AG09319 (cell line): ENCODE data around the gene AFDN.

Experiments used
- DNase-seq: peaks from one replicate; pipeline ENCODE4 v3.0.0-alpha.2; 2010; ENCODE audit warnings: low read depth; ENCODE audit errors: extremely low read depth
- CTCF ChIP-seq: IDR thresholded peaks from 2 replicates; pipeline ENCODE4 v1.5.1; 2011; ENCODE audit warnings: low read depth, mild to moderate bottlenecking, inconsistent platforms, low read length, moderate library complexity

The AFDN gene, protein sequence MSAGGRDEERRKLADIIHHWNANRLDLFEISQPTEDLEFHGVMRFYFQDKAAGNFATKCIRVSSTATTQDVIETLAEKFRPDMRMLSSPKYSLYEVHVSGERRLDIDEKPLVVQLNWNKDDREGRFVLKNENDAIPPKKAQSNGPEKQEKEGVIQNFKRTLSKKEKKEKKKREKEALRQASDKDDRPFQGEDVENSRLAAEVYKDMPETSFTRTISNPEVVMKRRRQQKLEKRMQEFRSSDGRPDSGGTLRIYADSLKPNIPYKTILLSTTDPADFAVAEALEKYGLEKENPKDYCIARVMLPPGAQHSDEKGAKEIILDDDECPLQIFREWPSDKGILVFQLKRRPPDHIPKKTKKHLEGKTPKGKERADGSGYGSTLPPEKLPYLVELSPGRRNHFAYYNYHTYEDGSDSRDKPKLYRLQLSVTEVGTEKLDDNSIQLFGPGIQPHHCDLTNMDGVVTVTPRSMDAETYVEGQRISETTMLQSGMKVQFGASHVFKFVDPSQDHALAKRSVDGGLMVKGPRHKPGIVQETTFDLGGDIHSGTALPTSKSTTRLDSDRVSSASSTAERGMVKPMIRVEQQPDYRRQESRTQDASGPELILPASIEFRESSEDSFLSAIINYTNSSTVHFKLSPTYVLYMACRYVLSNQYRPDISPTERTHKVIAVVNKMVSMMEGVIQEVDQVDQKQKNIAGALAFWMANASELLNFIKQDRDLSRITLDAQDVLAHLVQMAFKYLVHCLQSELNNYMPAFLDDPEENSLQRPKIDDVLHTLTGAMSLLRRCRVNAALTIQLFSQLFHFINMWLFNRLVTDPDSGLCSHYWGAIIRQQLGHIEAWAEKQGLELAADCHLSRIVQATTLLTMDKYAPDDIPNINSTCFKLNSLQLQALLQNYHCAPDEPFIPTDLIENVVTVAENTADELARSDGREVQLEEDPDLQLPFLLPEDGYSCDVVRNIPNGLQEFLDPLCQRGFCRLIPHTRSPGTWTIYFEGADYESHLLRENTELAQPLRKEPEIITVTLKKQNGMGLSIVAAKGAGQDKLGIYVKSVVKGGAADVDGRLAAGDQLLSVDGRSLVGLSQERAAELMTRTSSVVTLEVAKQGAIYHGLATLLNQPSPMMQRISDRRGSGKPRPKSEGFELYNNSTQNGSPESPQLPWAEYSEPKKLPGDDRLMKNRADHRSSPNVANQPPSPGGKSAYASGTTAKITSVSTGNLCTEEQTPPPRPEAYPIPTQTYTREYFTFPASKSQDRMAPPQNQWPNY (N-terminal part only)

GRCh38 chr6:167826896-167827582 is at the start of gene AFDN:
Gene AFDN, plus strand, starts transcription at chr6:167826911. Its CDS starts 222 bp downstream, at chr6:167827133.
- TF ChIP-seq CTCF: no peak
- no peak for DNase-seq

- no peak for TF ChIP-seq CTCF
- no peak for DNase-seq
Measured at GRCh38 chr6:167778497-167779128, 48.1 kb upstream of the AFDN start.

DNA sequence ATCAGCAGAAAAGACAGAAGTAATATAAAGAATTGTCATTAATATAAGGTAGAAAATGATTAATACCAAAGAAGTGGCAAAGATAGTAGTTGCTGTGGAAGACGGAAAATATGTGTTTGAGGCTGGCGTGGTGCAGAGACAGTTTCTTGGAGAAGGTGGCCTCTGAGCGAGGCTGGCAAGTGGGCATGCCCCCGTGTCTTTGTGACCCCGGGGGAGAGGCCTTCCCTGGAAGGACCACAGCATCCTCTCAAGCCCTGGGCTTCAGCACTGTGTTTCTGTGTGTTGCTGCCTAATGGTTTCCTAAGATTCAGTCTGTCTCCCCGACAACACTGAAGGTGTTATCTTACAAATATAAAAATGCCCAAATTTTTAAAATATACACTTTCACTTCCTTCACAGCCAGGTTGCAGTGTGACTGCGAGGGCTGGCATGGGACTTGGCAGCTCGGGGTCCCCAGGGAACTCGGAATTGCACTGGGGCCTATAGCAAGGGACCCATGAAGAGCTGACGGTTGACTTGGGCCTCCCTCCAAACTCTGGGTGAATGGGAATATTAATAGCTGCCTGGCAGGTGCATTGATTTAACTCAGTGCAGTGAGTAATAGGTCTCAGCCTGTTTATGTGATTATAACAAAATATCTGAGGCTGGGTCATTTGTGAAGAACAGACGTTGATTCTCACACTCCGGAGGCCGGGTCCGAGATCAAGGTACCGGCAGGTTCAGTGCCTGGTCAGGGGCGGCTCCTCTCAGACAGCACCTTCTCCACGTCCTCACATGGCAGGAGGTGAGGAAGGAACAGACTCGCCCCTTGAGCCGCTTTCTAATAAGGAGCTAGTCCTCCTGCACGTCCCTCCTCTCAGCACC is 47.4 kb upstream of the AFDN start:
- no peak for TF ChIP-seq CTCF
- DNase-seq: no peak

DNA sequence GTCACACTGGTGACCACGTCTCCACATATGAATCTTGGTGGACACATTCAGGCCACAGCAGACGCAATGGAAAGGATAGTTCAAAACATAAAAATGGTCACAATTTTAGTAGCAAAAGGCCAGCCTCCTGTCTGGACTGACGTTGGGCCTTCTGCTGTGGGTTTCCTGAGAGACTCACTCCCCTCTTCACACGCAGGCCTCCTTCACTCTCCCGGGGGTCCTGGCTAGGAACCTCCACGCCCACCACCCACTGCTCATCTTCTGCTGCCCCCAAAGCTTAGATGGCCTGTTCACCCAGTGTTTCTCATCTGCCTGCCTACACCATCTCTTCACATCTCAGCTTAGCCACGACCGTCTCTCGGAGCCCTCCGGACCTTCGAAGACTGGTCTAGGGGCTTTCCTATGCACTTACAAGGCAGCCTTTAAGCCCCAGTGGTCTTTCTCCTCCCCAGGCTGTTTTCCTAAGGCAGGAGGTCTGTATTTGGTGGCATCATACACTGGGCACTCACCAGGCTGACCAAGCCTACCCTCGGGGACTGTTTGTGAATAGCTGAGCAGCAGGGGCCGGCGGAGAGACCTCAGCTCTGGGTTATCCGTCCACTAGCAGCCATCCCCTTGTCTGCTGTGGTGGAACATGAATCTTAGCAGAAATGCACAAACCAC is 46.6 kb upstream of the AFDN start:
- DNase-seq: no peak
- TF ChIP-seq CTCF: no peak

DNA sequence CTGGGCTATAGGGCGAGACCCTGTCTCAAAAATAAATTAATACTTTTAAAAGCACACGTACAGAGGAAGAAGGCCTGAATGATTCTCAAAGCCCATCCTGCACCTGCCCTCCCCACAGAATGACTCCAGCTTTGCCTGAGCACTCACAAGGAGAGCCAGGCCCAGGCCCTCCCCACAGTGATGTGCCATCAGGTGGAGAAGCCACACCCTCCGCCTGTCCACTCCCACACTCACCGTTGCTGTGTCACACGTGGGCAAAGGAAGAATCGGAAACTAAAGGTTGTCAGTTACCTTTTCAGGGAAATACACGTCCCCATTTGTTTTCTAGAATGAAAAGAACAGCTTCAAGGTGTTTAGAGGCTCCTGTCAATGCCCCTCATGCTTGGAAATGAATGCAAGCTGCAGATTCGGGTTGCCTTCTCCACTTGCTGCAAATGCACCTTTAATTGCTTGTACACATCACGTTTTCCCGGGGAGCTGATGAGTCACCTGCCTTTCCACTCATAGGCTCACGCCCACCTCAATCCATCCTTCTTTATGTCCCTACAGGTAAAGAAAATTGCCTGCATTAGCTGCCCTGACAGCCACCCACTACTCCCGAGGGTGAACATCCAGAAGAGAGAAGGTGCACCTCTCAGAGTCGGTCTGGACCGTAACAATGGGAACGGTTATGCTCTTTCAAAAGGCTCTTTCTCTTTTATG is 45.5 kb upstream of the AFDN start:
- no peak for TF ChIP-seq CTCF
- no peak for DNase-seq
